GM12878 (cell line): Measurements from ENCODE around the gene GFRA4. TPM values are rescaled to one million over a fixed set of nuclear protein-coding genes. Genes with fewer than 3 reads are reported as not detected.

Experiments used
- ATAC-seq: fragments of 200-7000 bp; cut with Tn5 transposase; 3 replicates; pipeline ENCODE4 v1.9.1; 2020; ENCODE audit warnings: mild to moderate bottlenecking, moderate library complexity
- BruUV-seq: library from RNA; stranded (reverse); fragments of 400-500 nt; replicated peaks from 2 replicates; lab custom pipeline; 2021; lab: Mats Ljungman, UMichigan
- CTCF ChIA-PET: fragments of 300-600 bp; sonication (Branson Sonifier 250); formaldehyde crosslinking; extraction: SDS; loops from one replicate; lab custom pipeline; 2021; ENCODE audit warnings: inconsistent platforms; lab: Yijun Ruan, JAX
- POLR2A ChIA-PET: fragments of 350-600 bp; formaldehyde crosslinking; extraction: SDS; loops from one replicate; lab custom pipeline; 2021; ENCODE audit warnings: inconsistent platforms; lab: Charles Lee
- RAD21 ChIA-PET: fragments of 300-600 bp; sonication (Branson Sonifier 250); formaldehyde crosslinking; loops from one replicate; lab custom pipeline; 2023; ENCODE audit warnings: antibody characterized with exemption; ENCODE audit not compliant: unreplicated experiment; lab: Charles Lee
- SMC1A ChIA-PET: fragments of 300-600 bp; sonication (Branson Sonifier 250); formaldehyde crosslinking; loops from one replicate; lab custom pipeline; 2023; ENCODE audit not compliant: unreplicated experiment, uncharacterized antibody; lab: Charles Lee
- DNase-seq: peaks from one replicate; pipeline ENCODE4 v3.0.0-alpha.2; 2011; ENCODE audit warnings: low read depth, low spot score
- FAIRE-seq: peaks from 3 replicates; lab custom pipeline; 2011; peaks lifted over from hg19 to GRCh38; lab: Jason Lieb, UNC
- H2AFZ ChIP-seq: 2 replicates; pipeline ENCODE4 v1.6.0; 2011; ENCODE audit warnings: low read depth, low read length, control low read depth; ENCODE audit not compliant: control insufficient read depth
- H3K27ac ChIP-seq: 2 replicates; pipeline ENCODE4 v1.5.1; 2011; ENCODE audit warnings: control low read depth; ENCODE audit not compliant: control insufficient read depth, insufficient read depth
- H3K27me3 ChIP-seq, 2 experiments: replicated peaks in 1 of 2; 2 replicates each; pipeline versions ENCODE4 v1.6.0 to v1.6.1; 2011; ENCODE audit warnings: low read length in 1 of 2; ENCODE audit not compliant: control insufficient read depth in 2 of 2, insufficient read depth in 2 of 2
- H3K36me3 ChIP-seq, 2 experiments: 2 replicates each; pipeline ENCODE4 v1.5.1; 2011; ENCODE audit warnings: low read length in 1 of 2; ENCODE audit not compliant: control insufficient read depth in 2 of 2, insufficient read depth in 2 of 2
- H3K4me1 ChIP-seq: 2 replicates; pipeline ENCODE4 v1.6.1; 2011; ENCODE audit warnings: mild to moderate bottlenecking, low read length, moderate library complexity, mixed read lengths; ENCODE audit not compliant: control insufficient read depth, insufficient read depth
- H3K4me2 ChIP-seq: 2 replicates; pipeline ENCODE4 v1.6.0; 2011; ENCODE audit warnings: control low read depth; ENCODE audit not compliant: control insufficient read depth, insufficient read depth
- H3K4me3 ChIP-seq: fragments of 200-600 bp; sonication (generic); 2 replicates; pipeline ENCODE4 v1.5.1; 2016
- H3K79me2 ChIP-seq: 2 replicates; pipeline ENCODE4 v1.6.0; 2011; ENCODE audit warnings: low read length; ENCODE audit not compliant: control insufficient read depth, insufficient read depth
- H3K9ac ChIP-seq: 2 replicates; pipeline ENCODE4 v1.8.0; 2011; ENCODE audit warnings: low read length, control low read depth, mixed read lengths; ENCODE audit not compliant: control insufficient read depth, insufficient read depth
- H3K9me3 ChIP-seq: replicated peaks from 3 replicates; pipeline ENCODE4 v1.5.1; 2011; ENCODE audit warnings: mild to moderate bottlenecking, low read length; ENCODE audit not compliant: control insufficient read depth, insufficient read depth
- H4K20me1 ChIP-seq: 2 replicates; pipeline ENCODE4 v1.6.0; 2011; ENCODE audit not compliant: control insufficient read depth, insufficient read depth
- CHD1 ChIP-seq: IDR thresholded peaks from 2 replicates; pipeline ENCODE4 v1.6.1; 2012; ENCODE audit warnings: low read depth, low read length, improper control_type of control experiment
- CTCF ChIP-seq, 3 experiments: IDR thresholded peaks in 2 of 3; conservative IDR thresholded peaks in 1 of 3; 2 replicates each; pipeline ENCODE4 v1.5.1; 2011; ENCODE audit warnings: low read depth in 3 of 3, low read length in 3 of 3, mild to moderate bottlenecking in 3 of 3, control low read depth in 2 of 3, moderate library complexity in 2 of 3, inconsistent platforms in 1 of 3, mixed read lengths in 1 of 3; ENCODE audit not compliant: control insufficient read depth in 2 of 3, insufficient read depth in 1 of 3; ENCODE audit errors: extremely low read depth in 1 of 3
- DPF2 ChIP-seq: fragments of 450-650 bp; IDR thresholded peaks from 2 replicates; pipeline ENCODE4 v1.6.1; 2017; ENCODE audit warnings: mild to moderate bottlenecking
- ESRRA ChIP-seq: IDR thresholded peaks from 2 replicates; pipeline ENCODE4 v1.6.1; 2012; ENCODE audit warnings: mild to moderate bottlenecking, low read length, improper control_type of control experiment
- IKZF1 ChIP-seq: fragments of 450-650 bp; conservative IDR thresholded peaks from 2 replicates; pipeline ENCODE4 v1.6.1; 2017; ENCODE audit warnings: antibody characterized with exemption, mild to moderate bottlenecking
- KDM1A ChIP-seq: fragments of 200-600 bp; sonication (generic); IDR thresholded peaks from 2 replicates; pipeline ENCODE4 v1.6.1; 2016; ENCODE audit warnings: borderline replicate concordance
- MAX ChIP-seq: IDR thresholded peaks from 2 replicates; pipeline ENCODE4 v1.6.1; 2012; ENCODE audit warnings: low read depth, low read length, improper control_type of control experiment
- MEF2A ChIP-seq: IDR thresholded peaks from 2 replicates; pipeline ENCODE4 v1.6.1; 2011; ENCODE audit warnings: low read depth, mild to moderate bottlenecking, low read length, moderate library complexity; ENCODE audit not compliant: insufficient read depth
- MXI1 ChIP-seq: fragments of 150-350 bp; IDR thresholded peaks from 2 replicates; pipeline ENCODE4 v1.6.1; 2011; ENCODE audit warnings: low read depth, mild to moderate bottlenecking, inconsistent platforms, low read length, improper control_type of control experiment
- NR2C2 ChIP-seq: IDR thresholded peaks from 2 replicates; pipeline ENCODE4 v1.6.1; 2011; ENCODE audit warnings: borderline replicate concordance, low read depth; ENCODE audit not compliant: control insufficient read depth, insufficient read length
- SIX5 ChIP-seq: IDR thresholded peaks from 2 replicates; pipeline ENCODE4 v1.6.1; 2011; ENCODE audit warnings: mild to moderate bottlenecking, low read depth, low read length, moderate library complexity; ENCODE audit not compliant: severe bottlenecking
- TCF3 ChIP-seq: IDR thresholded peaks from 2 replicates; pipeline ENCODE4 v1.6.1; 2012; ENCODE audit warnings: low read depth, mild to moderate bottlenecking, low read length, borderline replicate concordance; ENCODE audit not compliant: insufficient read depth
- USF2 ChIP-seq: IDR thresholded peaks from 2 replicates; pipeline ENCODE4 v1.6.1; 2011; ENCODE audit warnings: low read depth, low read length, improper control_type of control experiment, borderline replicate concordance
- YY1 ChIP-seq: IDR thresholded peaks from 2 replicates; pipeline ENCODE4 v1.6.1; 2011; ENCODE audit warnings: low read depth, mild to moderate bottlenecking, low read length
- ZNF207 ChIP-seq: fragments of 450-650 bp; IDR thresholded peaks from 2 replicates; pipeline ENCODE4 v1.6.1; 2014; ENCODE audit warnings: antibody characterized with exemption, mild to moderate bottlenecking, borderline replicate concordance
- ZNF687 ChIP-seq: fragments of 450-650 bp; IDR thresholded peaks from 2 replicates; pipeline ENCODE4 v1.6.1; 2017; ENCODE audit warnings: mild to moderate bottlenecking, moderate library complexity
- ZSCAN29 ChIP-seq: fragments of 450-650 bp; IDR thresholded peaks from 2 replicates; pipeline ENCODE4 v1.6.1; 2017; ENCODE audit warnings: mild to moderate bottlenecking, moderate library complexity
- WGBS: methylation state at CpG from one replicate; pipeline ENCODE4 v1.1.6; 2016; ENCODE audit warnings: low lambda C conversion rate; ENCODE audit not compliant: insufficient replicate concordance, insufficient coverage; ENCODE audit errors: missing lambda C conversion rate; 5-methylcytosine and 5-hydroxymethylcytosine counted together
- in situ Hi-C: fragments of 300-500 bp; cut with MboI; formaldehyde crosslinking; loops from 9 replicates; pipeline ENCODE4 v1.14.3; 2018; ENCODE audit warnings: mixed read lengths
- intact Hi-C: fragments of 100-400 bp; cut with micrococcal nuclease; formaldehyde crosslinking; loops from one replicate; pipeline ENCODE4 v1.14.2; 2022; ENCODE audit not compliant: unreplicated experiment
- polyA plus RNA-seq, 11 experiments: library from polyadenylated mRNA; depleted of rRNA in 4 of 11; unstranded in 6 of 11; stranded (reverse) in 5 of 11; fragments of >200 nt; fragmentation: Nextera tagmentation in 4 of 11; fragmentation: Illumina TruSeq in 1 of 11; extraction: Ambion mirVana in 4 of 11; extraction: Trizol in 1 of 11; gene quantifications; 1 replicate in 1 of 11; 2 replicates in 10 of 11; pipeline versions ENCODE4 v1.2.1 to v1.2.3, GENCODE V29; 2011 to 2016; ENCODE audit warnings: inconsistent platforms in 2 of 11, missing spikeins in 2 of 11, low read depth in 1 of 11
- total RNA-seq, 4 experiments: library from RNA; depleted of rRNA in 3 of 4; stranded (reverse); fragments of >200 nt in 3 of 4; fragmentation: Illumina TruSeq in 1 of 4; extraction: Trizol in 1 of 4; gene quantifications; 2 replicates each; pipeline versions ENCODE4 v1.2.1 to v1.2.3, GENCODE V29; 2013 to 2021

Gene GFRA4
- total and polyA plus RNA-seq, 10 of the 15 experiments (the other 5 are each of a cell fraction or from before 2014, with no cell fraction given), result 0.04 TPM; not detected in 9

- ChIA-PET POLR2A (interaction anchor here (0.9 kb wide), 1 partner anchor 29 kb away, joined by 3 read pairs; no protein-coding TSS in a partner anchor), SMC1A (interaction anchor here (0.6 to 1.6 kb wide), 2 partner anchors 144 to 443 kb away, joined by 3 to 4 read pairs; no protein-coding TSS in a partner anchor), CTCF (interaction anchor here (1.3 to 2.3 kb wide), 5 partner anchors 9 to 144 kb away, joined by 3 to 12 read pairs (median 5); no protein-coding TSS in a partner anchor), RAD21 (no interaction called here)
- Histone ChIP-seq H2AFZ (no peak overlapping the region), H3K79me2 (no peaks in the 10 kb centered on the region), H3K36me3 (no peaks in the 10 kb centered on the region), H3K4me1 (peaks cover 5% of the 10 kb centered on the region), H3K9ac (no peak overlapping the region), H3K27me3 (peaks cover 0 to 2% of the 10 kb centered on the region in 2 experiments; a peak in 2 of 4 replicates), H4K20me1 (no peaks in the 10 kb centered on the region), H3K27ac (no peak overlapping the region), H3K4me3 (no peak overlapping the region), H3K9me3 (no peaks in the 10 kb centered on the region), H3K4me2 (no peak overlapping the region)
- in situ Hi-C loops, result no loop called here
- ATAC-seq, result no peak
- no TSS peak for BruUV-seq
- intact Hi-C loops, result no loop called here
- no peak for FAIRE-seq
- no peak for DNase-seq
- 42% methylated on average over 10 of the region's 10 CpGs for WGBS
- TF ChIP-seq YY1, result no peak
- no peak for TF ChIP-seq MAX
- TF ChIP-seq NR2C2, result no peak
- no peak for TF ChIP-seq DPF2
- TF ChIP-seq ZNF687, result no peak
- no peak for TF ChIP-seq MXI1
- TF ChIP-seq ZNF207, result no peak
- no peak for TF ChIP-seq ZSCAN29
- TF ChIP-seq IKZF1, result no peak
- TF ChIP-seq CTCF (IDR thresholded peaks at IDR 0.05 in 2 of 3, conservative IDR thresholded peaks at IDR 0.05 in 1 of 3; ENCODE audit: control insufficient read depth in 2 of 3, extremely low read depth in 1 of 3, insufficient read depth in 1 of 3, low read depth in 3 of 3, low read length in 3 of 3), result no peak
- TF ChIP-seq CHD1, result no peak
- no peak for TF ChIP-seq ESRRA
- no peak for TF ChIP-seq USF2
- TF ChIP-seq SIX5, result no peak
- no peak for TF ChIP-seq KDM1A
- TF ChIP-seq TCF3, result no peak
- TF ChIP-seq MEF2A, result no peak
Observed at GRCh38 chr20:3706774-3707507, 43.7 kb upstream of the GFRA4 start.
